H9 (cell line): ENCODE data around the gene GSG1L. TPM values are rescaled to one million over a fixed set of nuclear protein-coding genes. Genes with fewer than 3 reads are reported as not detected.

Experiments used
- DNase-seq: peaks from one replicate; pipeline ENCODE4 v3.0.0-alpha.2; 2017
- H2AFZ ChIP-seq: one replicate; pipeline ENCODE4 v1.6.1; 2013; ENCODE audit warnings: mild to moderate bottlenecking, low read length, control low read depth, moderate library complexity
- H2AK5ac ChIP-seq: 2 replicates; pipeline ENCODE4 v1.6.1; 2013; ENCODE audit warnings: low read length, control low read depth, mixed read lengths; ENCODE audit not compliant: insufficient read length
- H2BK120ac ChIP-seq: one replicate; pipeline ENCODE4 v1.6.1; 2013; ENCODE audit warnings: low read depth, mild to moderate bottlenecking, low read length, control low read depth, inconsistent platforms; ENCODE audit not compliant: poor library complexity, severe bottlenecking
- H2BK12ac ChIP-seq: 2 replicates; pipeline ENCODE4 v1.6.1; 2013; ENCODE audit warnings: low read length, control low read depth, mixed read lengths, low read depth; ENCODE audit not compliant: insufficient read length
- H2BK15ac ChIP-seq: 2 replicates; pipeline ENCODE4 v1.6.1; 2013; ENCODE audit warnings: low read depth, low read length, control low read depth
- H2BK20ac ChIP-seq: one replicate; pipeline ENCODE4 v1.6.1; 2013; ENCODE audit warnings: low read depth, mild to moderate bottlenecking, low read length, control low read depth, inconsistent platforms; ENCODE audit not compliant: poor library complexity, severe bottlenecking
- H2BK5ac ChIP-seq: 2 replicates; pipeline ENCODE4 v1.6.1; 2013; ENCODE audit warnings: low read length, control low read depth, mixed read lengths; ENCODE audit not compliant: insufficient read length
- H3K14ac ChIP-seq: 2 replicates; pipeline ENCODE4 v1.6.1; 2013; ENCODE audit warnings: low read length, control low read depth; ENCODE audit not compliant: insufficient read depth
- H3K18ac ChIP-seq: 2 replicates; pipeline ENCODE4 v1.6.1; 2013; ENCODE audit warnings: low read depth, mild to moderate bottlenecking, mixed read lengths, low read length, control low read depth; ENCODE audit not compliant: insufficient read length
- H3K23ac ChIP-seq: 2 replicates; pipeline ENCODE4 v1.6.1; 2013; ENCODE audit warnings: low read length, control low read depth, mixed read lengths, low read depth; ENCODE audit not compliant: insufficient read length
- H3K23me2 ChIP-seq: 2 replicates; pipeline ENCODE4 v1.6.1; 2013; ENCODE audit warnings: low read depth, mild to moderate bottlenecking, mixed read lengths, low read length, control low read depth; ENCODE audit not compliant: insufficient read length, poor library complexity, severe bottlenecking
- H3K27ac ChIP-seq: 2 replicates; pipeline ENCODE4 v1.5.1; 2013; ENCODE audit warnings: low read length, control low read depth, mixed read lengths, low read depth; ENCODE audit not compliant: insufficient read length
- H3K27me3 ChIP-seq: 2 replicates; pipeline ENCODE4 v1.6.1; 2013; ENCODE audit warnings: low read length, control low read depth, inconsistent platforms; ENCODE audit not compliant: insufficient read depth
- H3K4ac ChIP-seq: 2 replicates; pipeline ENCODE4 v1.6.1; 2013; ENCODE audit warnings: low read depth, mild to moderate bottlenecking, control low read depth, inconsistent platforms, low read length, moderate library complexity
- H3K4me1 ChIP-seq: 2 replicates; pipeline ENCODE4 v1.6.1; 2013; ENCODE audit warnings: low read length, control low read depth, inconsistent platforms; ENCODE audit not compliant: insufficient read depth
- H3K4me2 ChIP-seq: 2 replicates; pipeline ENCODE4 v1.6.1; 2013; ENCODE audit warnings: low read length, control low read depth, mixed read lengths; ENCODE audit not compliant: insufficient read length, insufficient read depth
- H3K56ac ChIP-seq: 2 replicates; pipeline ENCODE4 v1.6.1; 2013; ENCODE audit warnings: low read depth, mild to moderate bottlenecking, mixed read lengths, low read length, control low read depth; ENCODE audit not compliant: insufficient read length
- H3K79me1 ChIP-seq: 2 replicates; pipeline ENCODE4 v1.6.1; 2013; ENCODE audit warnings: low read depth, mild to moderate bottlenecking, moderate library complexity, low read length, control low read depth, inconsistent platforms; ENCODE audit not compliant: insufficient read depth, poor library complexity, severe bottlenecking
- H3K79me2 ChIP-seq: 2 replicates; pipeline ENCODE4 v1.6.1; 2013; ENCODE audit warnings: low read length, control low read depth, inconsistent platforms; ENCODE audit not compliant: insufficient read depth
- H3K9ac ChIP-seq: 2 replicates; pipeline ENCODE4 v1.6.1; 2013; ENCODE audit warnings: low read length, control low read depth, mixed read lengths; ENCODE audit not compliant: insufficient read length; ENCODE audit errors: extremely low read depth
- H3K9me3 ChIP-seq: one replicate; pipeline ENCODE4 v1.6.1; 2013; ENCODE audit warnings: low read depth, low read length, inconsistent platforms; ENCODE audit not compliant: control insufficient read depth
- H3T11ph ChIP-seq: one replicate; pipeline ENCODE4 v1.6.1; 2013; ENCODE audit warnings: mild to moderate bottlenecking, low read length, control low read depth, inconsistent platforms
- H4K20me1 ChIP-seq: one replicate; pipeline ENCODE4 v1.6.1; 2013; ENCODE audit not compliant: control insufficient read depth, insufficient read length, insufficient read depth
- H4K5ac ChIP-seq: 2 replicates; pipeline ENCODE4 v1.6.1; 2013; ENCODE audit warnings: low read depth, mild to moderate bottlenecking, mixed read lengths, low read length, control low read depth; ENCODE audit not compliant: insufficient read length
- H4K8ac ChIP-seq: replicated peaks from 2 replicates; pipeline ENCODE4 v1.6.1; 2013; ENCODE audit warnings: low read length, control low read depth, mixed read lengths, low read depth; ENCODE audit not compliant: insufficient read length
- H4K91ac ChIP-seq: 2 replicates; pipeline ENCODE4 v1.6.1; 2013; ENCODE audit warnings: low read depth, mild to moderate bottlenecking, moderate library complexity, mixed read lengths, low read length, control low read depth; ENCODE audit not compliant: insufficient read length
- H3K27ac Mint-ChIP-seq, 3 experiments: 2 replicates in 2 of 3; 3 replicates in 1 of 3; pipeline ENCODE4 v1.8.0; 2020 to 2021; ENCODE audit warnings: mixed read lengths in 3 of 3, mild to moderate bottlenecking in 1 of 3, moderate library complexity in 1 of 3
- H3K27me3 Mint-ChIP-seq: 2 replicates; pipeline ENCODE4 v1.8.0; 2021; ENCODE audit warnings: low read depth, mild to moderate bottlenecking, moderate library complexity, mixed read lengths
- H3K36me3 Mint-ChIP-seq, 3 experiments: 2 replicates in 2 of 3; 3 replicates in 1 of 3; pipeline ENCODE4 v1.8.0; 2020 to 2021; ENCODE audit warnings: low read depth in 3 of 3, mixed read lengths in 3 of 3; ENCODE audit not compliant: insufficient read depth in 1 of 3
- H3K4me1 Mint-ChIP-seq, 2 experiments: 2 replicates each; pipeline ENCODE4 v1.8.0; 2020; ENCODE audit warnings: mixed read lengths in 2 of 2
- H3K4me3 Mint-ChIP-seq, 2 experiments: 2 replicates in 1 of 2; 3 replicates in 1 of 2; pipeline ENCODE4 v1.8.0; 2020 to 2021; ENCODE audit warnings: mild to moderate bottlenecking in 2 of 2, mixed read lengths in 2 of 2, moderate library complexity in 1 of 2
- H3K9me3 Mint-ChIP-seq, 2 experiments: 2 replicates in 1 of 2; 3 replicates in 1 of 2; pipeline ENCODE4 v1.8.0; 2020; ENCODE audit warnings: mild to moderate bottlenecking in 2 of 2, mixed read lengths in 2 of 2, moderate library complexity in 1 of 2
- WGBS: extraction: QIAGEN DNeasy Blood & Tissue Kit; methylation state at CpG from one replicate; pipeline ENCODE4 v1.1.7; 2013; ENCODE audit warnings: missing lambda C conversion rate, low lambda C conversion rate, mixed read lengths; ENCODE audit not compliant: insufficient read length; ENCODE audit errors: extremely low coverage; 5-methylcytosine and 5-hydroxymethylcytosine counted together
- total RNA-seq: library from RNA; stranded (reverse); gene quantifications from 2 replicates; pipeline ENCODE4 v1.2.1, GENCODE V29; 2021
- TF ChIP-seq, protein P1 (sequence below): fragments of 200-600 bp; sonication (generic); conservative IDR thresholded peaks from 3 replicates; pipeline ENCODE4 v1.8.0; 2021; ENCODE audit warnings: antibody characterized with exemption, mild to moderate bottlenecking

GSG1L gene
- total RNA-seq, 1 experiment from 2014 or later: 0.35 TPM

- no peak overlapping the region for H2AK5ac ChIP-seq
- no peak overlapping the region for H3T11ph ChIP-seq
Observed at GRCh38 chr16:27959914-27960313, 103.6 kb downstream of the GSG1L start.

More at GRCh38 chr16:27959914-27960313, 103.6 kb downstream of the GSG1L start:
- Histone ChIP-seq H3K4ac (no peak overlapping the region), H2BK120ac (no peak overlapping the region), H3K23ac (no peak overlapping the region), H3K9ac (no peak overlapping the region), H3K79me1 (no peaks in the 10 kb centered on the region), H3K4me1 (no peaks in the 10 kb centered on the region), H3K27me3 (no peaks in the 10 kb centered on the region), H2BK20ac (no peak overlapping the region), H4K91ac (no peak overlapping the region), H2BK15ac (no peak overlapping the region), H3K79me2 (no peaks in the 10 kb centered on the region), H3K9me3 (no peaks in the 10 kb centered on the region), H3K27ac (no peak overlapping the region), H3K18ac (no peak overlapping the region), H4K8ac (no peak overlapping the region), H2BK5ac (no peak overlapping the region), H2AFZ (no peak overlapping the region), H3K56ac (no peak overlapping the region), H2BK12ac (no peak overlapping the region), H4K20me1 (no peaks in the 10 kb centered on the region), H3K23me2 (no peaks in the 10 kb centered on the region), H3K4me2 (no peak overlapping the region), H3K14ac (no peak overlapping the region), H4K5ac (no peak overlapping the region)
- no peaks in the 10 kb centered on the region for H3K4me1 Mint-ChIP-seq
- no peak overlapping the region for H3K27ac Mint-ChIP-seq
- peaks cover 9 to 21% of the 10 kb centered on the region in 2 experiments; a peak in 4 of 5 replicates for H3K9me3 Mint-ChIP-seq
- H3K36me3 Mint-ChIP-seq: peaks cover 0 to 1% (median 0%) of the 10 kb centered on the region in 3 experiments; a peak in 2 of 7 replicates
- H3K4me3 Mint-ChIP-seq: no peak overlapping the region; a peak in 1 of 5 replicates
- WGBS: no CpG with 5 or more reads among the region's 4 CpGs
- DNase-seq: no peak
- H3K27me3 Mint-ChIP-seq: peaks cover 16% of the 10 kb centered on the region
- TF ChIP-seq, protein P1, sequence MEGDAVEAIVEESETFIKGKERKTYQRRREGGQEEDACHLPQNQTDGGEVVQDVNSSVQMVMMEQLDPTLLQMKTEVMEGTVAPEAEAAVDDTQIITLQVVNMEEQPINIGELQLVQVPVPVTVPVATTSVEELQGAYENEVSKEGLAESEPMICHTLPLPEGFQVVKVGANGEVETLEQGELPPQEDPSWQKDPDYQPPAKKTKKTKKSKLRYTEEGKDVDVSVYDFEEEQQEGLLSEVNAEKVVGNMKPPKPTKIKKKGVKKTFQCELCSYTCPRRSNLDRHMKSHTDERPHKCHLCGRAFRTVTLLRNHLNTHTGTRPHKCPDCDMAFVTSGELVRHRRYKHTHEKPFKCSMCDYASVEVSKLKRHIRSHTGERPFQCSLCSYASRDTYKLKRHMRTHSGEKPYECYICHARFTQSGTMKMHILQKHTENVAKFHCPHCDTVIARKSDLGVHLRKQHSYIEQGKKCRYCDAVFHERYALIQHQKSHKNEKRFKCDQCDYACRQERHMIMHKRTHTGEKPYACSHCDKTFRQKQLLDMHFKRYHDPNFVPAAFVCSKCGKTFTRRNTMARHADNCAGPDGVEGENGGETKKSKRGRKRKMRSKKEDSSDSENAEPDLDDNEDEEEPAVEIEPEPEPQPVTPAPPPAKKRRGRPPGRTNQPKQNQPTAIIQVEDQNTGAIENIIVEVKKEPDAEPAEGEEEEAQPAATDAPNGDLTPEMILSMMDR: no peak
